Central memory CD8-positive, alpha-beta T cell (primary cell): ENCODE data around the gene JPH3.

Source experiments
- ATAC-seq: fragments of 150-1000 bp; cut with Tn5 transposase; replicated peaks from 2 replicates; pipeline ENCODE4 v1.10.0; 2022; ENCODE audit warnings: mild to moderate bottlenecking, moderate FRiP score, moderate number of reproducible peaks; ENCODE audit not compliant: poor library complexity, severe bottlenecking; ENCODE audit errors: extremely low read depth
- DNase-seq, 2 donors: peaks; one replicate each; pipeline ENCODE4 v3.0.0; 2021; ENCODE audit warnings: low spot score in 2 of 2
- H3K27ac Mint-ChIP-seq: one replicate; pipeline ENCODE4 v1.8.0; 2022; ENCODE audit warnings: low read depth, mild to moderate bottlenecking, moderate library complexity, mixed read lengths
- H3K27me3 Mint-ChIP-seq: one replicate; pipeline ENCODE4 v1.8.0; 2022; ENCODE audit warnings: mixed read lengths
- H3K36me3 Mint-ChIP-seq: one replicate; pipeline ENCODE4 v1.8.0; 2022; ENCODE audit warnings: mild to moderate bottlenecking, moderate library complexity, mixed read lengths; ENCODE audit not compliant: insufficient read depth
- H3K4me1 Mint-ChIP-seq: one replicate; pipeline ENCODE4 v1.8.0; 2022; ENCODE audit warnings: mixed read lengths
- H3K4me3 Mint-ChIP-seq: one replicate; pipeline ENCODE4 v1.8.0; 2022; ENCODE audit warnings: mild to moderate bottlenecking, moderate library complexity, mixed read lengths
- H3K9me3 Mint-ChIP-seq: one replicate; pipeline ENCODE4 v1.8.0; 2022; ENCODE audit warnings: mixed read lengths

The JPH3 gene

GRCh38 chr16:87602001-87602775 lies at the start of gene JPH3:
TSS of gene JPH3 (plus strand) at chr16:87602508. CDS start at chr16:87603147, 639 bp downstream.
- Mint-ChIP-seq H3K27me3 (peaks cover 61% of the 10 kb centered on the region), H3K27ac (no peak within 1 kb of the TSS), H3K4me3 (peak within 1 kb of the TSS; percentile 66), H3K4me1 (peaks cover 5% of the 10 kb centered on the region), H3K9me3 (no peaks in the 10 kb centered on the region), H3K36me3 (no peaks in the 10 kb centered on the region)
- ATAC-seq (no peak), DNase-seq (no peak)

GRCh38 chr16:87552772-87553573 lies 49.3 kb upstream of the JPH3 start:
- Mint-ChIP-seq H3K27me3 (peaks cover 38% of the 10 kb centered on the region), H3K4me1 (no peaks in the 10 kb centered on the region), H3K36me3 (no peaks in the 10 kb centered on the region), H3K4me3 (no peak overlapping the region), H3K9me3 (no peaks in the 10 kb centered on the region), H3K27ac (no peak overlapping the region)
- DNase-seq (no peak), ATAC-seq (no peak)

GRCh38 chr16:87554754-87555427 lies 47.4 kb upstream of the JPH3 start:
- H3K27me3 Mint-ChIP-seq = peaks cover 26% of the 10 kb centered on the region
- no peak for ATAC-seq
- no peak for DNase-seq
- no peaks in the 10 kb centered on the region for H3K36me3 Mint-ChIP-seq
- peaks cover 2% of the 10 kb centered on the region for H3K4me1 Mint-ChIP-seq
- no peak overlapping the region for H3K27ac Mint-ChIP-seq
- no peak overlapping the region for H3K4me3 Mint-ChIP-seq
- no peaks in the 10 kb centered on the region for H3K9me3 Mint-ChIP-seq

- Mint-ChIP-seq H3K4me1 (peaks cover 5% of the 10 kb centered on the region), H3K9me3 (no peaks in the 10 kb centered on the region), H3K27ac (no peak overlapping the region), H3K4me3 (no peak overlapping the region), H3K36me3 (no peaks in the 10 kb centered on the region), H3K27me3 (peaks cover 26% of the 10 kb centered on the region)
- ATAC-seq (no peak), DNase-seq (no peak)
These were observed 46.7 kb upstream of the JPH3 start for GRCh38 chr16:87555647-87556046.

GRCh38 chr16:87556941-87557459 lies 45.3 kb upstream of the JPH3 start:
- Mint-ChIP-seq H3K4me3 (no peak overlapping the region), H3K36me3 (no peaks in the 10 kb centered on the region), H3K4me1 (peaks cover 5% of the 10 kb centered on the region), H3K27ac (no peak overlapping the region), H3K27me3 (peaks cover 26% of the 10 kb centered on the region), H3K9me3 (no peaks in the 10 kb centered on the region)
- ATAC-seq (no peak), DNase-seq (no peak)

GRCh38 chr16:87558682-87559081 lies 43.6 kb upstream of the JPH3 start:
- Mint-ChIP-seq H3K27ac (no peak overlapping the region), H3K4me1 (peaks cover 5% of the 10 kb centered on the region), H3K27me3 (peaks cover 14% of the 10 kb centered on the region), H3K4me3 (no peak overlapping the region), H3K36me3 (no peaks in the 10 kb centered on the region), H3K9me3 (peaks cover 4% of the 10 kb centered on the region)
- ATAC-seq (no peak), DNase-seq (no peak)

GRCh38 chr16:87559945-87560344 lies 42.4 kb upstream of the JPH3 start:
- Mint-ChIP-seq H3K27ac (no peak overlapping the region), H3K4me3 (no peak overlapping the region), H3K4me1 (peaks cover 5% of the 10 kb centered on the region), H3K9me3 (peaks cover 8% of the 10 kb centered on the region), H3K27me3 (peaks cover 6% of the 10 kb centered on the region), H3K36me3 (no peaks in the 10 kb centered on the region)
- DNase-seq (no peak), ATAC-seq (no peak)

GRCh38 chr16:87560428-87561199 lies 41.7 kb upstream of the JPH3 start:
- Mint-ChIP-seq H3K4me1 (peaks cover 5% of the 10 kb centered on the region), H3K36me3 (no peaks in the 10 kb centered on the region), H3K9me3 (peaks cover 8% of the 10 kb centered on the region), H3K27me3 (no peaks in the 10 kb centered on the region), H3K4me3 (no peak overlapping the region), H3K27ac (no peak overlapping the region)
- ATAC-seq (no peak), DNase-seq (no peak)

- Mint-ChIP-seq H3K27ac (no peak overlapping the region), H3K4me3 (no peak overlapping the region), H3K36me3 (no peaks in the 10 kb centered on the region), H3K9me3 (peaks cover 8% of the 10 kb centered on the region), H3K27me3 (no peaks in the 10 kb centered on the region), H3K4me1 (peaks cover 5% of the 10 kb centered on the region)
- no peak for DNase-seq
- no peak for ATAC-seq
These were observed 40.9 kb upstream of the JPH3 start for GRCh38 chr16:87561200-87562105.

GRCh38 chr16:87562201-87562600 lies 40.1 kb upstream of the JPH3 start:
- H3K4me3 Mint-ChIP-seq = no peak overlapping the region
- peaks cover 8% of the 10 kb centered on the region for H3K9me3 Mint-ChIP-seq
- H3K27ac Mint-ChIP-seq = no peak overlapping the region
- H3K27me3 Mint-ChIP-seq = no peaks in the 10 kb centered on the region
- H3K36me3 Mint-ChIP-seq = no peaks in the 10 kb centered on the region
- DNase-seq = no peak
- H3K4me1 Mint-ChIP-seq = peaks cover 5% of the 10 kb centered on the region
- no peak for ATAC-seq

- H3K36me3 Mint-ChIP-seq = no peaks in the 10 kb centered on the region
- peaks cover 8% of the 10 kb centered on the region for H3K9me3 Mint-ChIP-seq
- ATAC-seq (no peak), DNase-seq (no peak)
- no peaks in the 10 kb centered on the region for H3K27me3 Mint-ChIP-seq
- H3K27ac Mint-ChIP-seq = no peak overlapping the region
- H3K4me3 Mint-ChIP-seq = no peak overlapping the region
- peaks cover 5% of the 10 kb centered on the region for H3K4me1 Mint-ChIP-seq
These were observed 39.3 kb upstream of the JPH3 start for GRCh38 chr16:87563022-87563421.
